Heart right ventricle (tissue), 16 donors: ENCODE data around the gene DLEC1. TPM values are rescaled to one million over a fixed set of nuclear protein-coding genes. Genes with fewer than 3 reads are reported as not detected.
"Not testable (repeated sequence)": the region's sequence is repeated elsewhere in the genome, so short reads cannot be mapped to it uniquely, and the experiment has no call there.

Experiments
- ATAC-seq, 8 donors: fragments of 200-7000 bp; cut with Tn5 transposase; one replicate each; pipeline ENCODE4 v1.9.1; 2020; ENCODE audit warnings: mild to moderate bottlenecking in 8 of 8, moderate library complexity in 8 of 8, moderate number of reproducible peaks in 1 of 8
- DNase-seq, 2 donors: peaks; one replicate each; pipeline ENCODE4 v3.0.0-alpha.2; 2020
- H3K27ac ChIP-seq, 10 donors: fragments of 200-600 bp; sonication (generic) in 2 of 10; one replicate each; pipeline versions ENCODE4 v1.5.0 to v1.8.0; 2020 to 2022; ENCODE audit warnings: mild to moderate bottlenecking in 3 of 10
- H3K27me3 ChIP-seq, 7 donors: fragments of 200-600 bp; one replicate each; pipeline ENCODE4 v1.8.0; 2021 to 2022; ENCODE audit warnings: mild to moderate bottlenecking in 2 of 7
- H3K36me3 ChIP-seq, 9 donors: fragments of 200-600 bp; sonication (generic) in 1 of 9; one replicate each; pipeline versions ENCODE4 v1.5.0 to v1.8.0; 2020 to 2022; ENCODE audit warnings: mild to moderate bottlenecking in 2 of 9
- H3K4me1 ChIP-seq, 9 donors: fragments of 200-600 bp; sonication (generic) in 1 of 9; one replicate each; pipeline versions ENCODE4 v1.5.0 to v1.8.0; 2020 to 2022; ENCODE audit warnings: mild to moderate bottlenecking in 4 of 9
- H3K4me3 ChIP-seq, 10 donors: fragments of 200-600 bp; sonication (generic) in 2 of 10; one replicate each; pipeline versions ENCODE4 v1.5.0 to v1.8.0; 2020 to 2022; ENCODE audit warnings: mild to moderate bottlenecking in 7 of 10, moderate library complexity in 2 of 10
- H3K9me3 ChIP-seq, 11 donors: fragments of 200-600 bp in 10 of 11; sonication (generic) in 2 of 11; one replicate each; pipeline versions ENCODE4 v1.5.0 to v1.8.0; 2013 to 2022; ENCODE audit warnings: mild to moderate bottlenecking in 2 of 11, control low read depth in 1 of 11, moderate library complexity in 1 of 11
- WGBS, 2 donors: extraction: QIAGEN DNeasy Blood & Tissue Kit; methylation state at CpG; one replicate each; pipeline ENCODE4 v1.1.7; 2013; ENCODE audit warnings: inconsistent platforms in 1 of 2; 5-methylcytosine and 5-hydroxymethylcytosine counted together
- intact Hi-C, 10 donors: fragments of 100-400 bp; cut with DNase I; formaldehyde crosslinking; loops; one replicate each; pipeline versions ENCODE4 v1.11.1 to v1.14.2; 2022
- polyA plus RNA-seq, 2 donors: library from polyadenylated mRNA; stranded (reverse); fragments of 200-250 nt; gene quantifications; one replicate each; pipeline ENCODE4 v1.2.3, GENCODE V29; 2013
- total RNA-seq, 10 donors: library from RNA; stranded (reverse); fragmentation: NEBNext Ultra II Directional in 3 of 10; extraction: Animal tissue kit (Norgen Biotek cat#: 25700) in 3 of 10; gene quantifications; one replicate each; pipeline versions ENCODE4 v1.2.1 to v1.2.4, GENCODE V29; 2021 to 2023
- TF ChIP-seq, protein P1 (sequence below), 9 donors: fragments of 200-600 bp; sonication (generic) in 2 of 9; IDR thresholded peaks; one replicate each; pipeline versions ENCODE4 v1.5.0 to v1.8.0; 2021 to 2022; ENCODE audit warnings: antibody characterized with exemption in 9 of 9, mild to moderate bottlenecking in 5 of 9, moderate library complexity in 1 of 9
- donor health status: Arrhythmogenic right ventricular cardiomyopathy.
- donor health status: ischemic (EF 13 %, LVEDD 7.1; RV severe dilation, severe dysfunction).
- donor health status: healthy with polysubstance abuse.
- donor health status: DM: no; HTN: yes; CAD: no.
- donor health status: DM: no; HTN: no; CAD: no.
- donor health status: ischemic (EF 25% LVEDD 6.9; RV normal size, moderate dysfunction).
- donor health status: ischemic (EF 25% LVEDD 5.7; RV mildly dilated, moderate dysfunction).
- donor health status: healthy.
- donor health status: DM: yes; HTN: yes; CAD: no.
- donor health status: Ischemic cardiomyopathy.
- donor health status: ischemic (EF 35%, LVEDD 5.7; RV mildly dilated, moderate dysfunction).
- donor health status: nonischemic (EF 11% LVEDD 7.7; RV severe dilation, severe dysfunction).
- donor health status: DM: yes; HTN: yes; CAD: no.
- donor health status: PGD.
- donor health status: ischemic (EF 29% LVEDD 5.4; RV normal size, mild dysfunction).
- donor health status: nonischemic (EF 23%, LVEDD 6.1; RV moderate dilation, normal function).

Gene DLEC1
- total and polyA plus RNA-seq, 12 donors: 0.09 to 0.66 (median 0.30) TPM; not detected in 4

DNA sequence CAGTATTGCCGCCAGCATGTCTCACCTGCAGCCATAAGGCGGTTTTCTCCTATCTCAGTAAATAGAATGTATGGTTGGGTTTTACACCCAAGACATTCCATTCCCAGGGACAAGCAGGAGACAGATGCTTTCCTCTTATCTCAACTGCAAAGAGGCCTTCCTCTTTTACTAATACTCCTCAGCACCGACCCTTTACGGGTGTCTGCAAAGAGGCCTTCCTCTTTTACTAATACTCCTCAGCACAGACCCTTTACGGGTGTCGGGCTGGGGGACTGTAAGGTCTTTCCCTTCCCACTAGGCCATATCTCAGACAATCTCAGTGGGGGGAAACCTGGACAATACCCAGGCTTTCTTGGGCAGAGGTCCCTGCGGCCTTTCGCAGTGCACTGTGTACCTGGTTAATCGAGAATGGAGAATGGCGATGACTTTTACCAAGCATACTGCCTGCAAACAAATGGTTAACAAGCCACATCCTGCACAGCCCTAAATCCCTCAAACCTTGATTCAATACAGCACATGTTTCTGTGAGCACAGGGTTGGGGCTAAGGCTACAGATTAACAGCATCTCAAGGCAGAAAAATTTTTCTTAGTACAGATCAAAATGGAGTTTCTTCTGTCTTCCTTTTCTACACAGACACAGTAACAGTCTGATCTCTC is 96.7 kb downstream of the DLEC1 start:
- not testable (repeated sequence) for ATAC-seq, DNase-seq, H3K9me3 ChIP-seq, H3K27me3 ChIP-seq
- peaks cover 0 to 54% (median 36%) of the 10 kb centered on the region in 9 donors for H3K36me3 ChIP-seq
- WGBS, 2 donors: 54 to 64% methylated on average over 10 of the region's 10 CpGs
- peak overlapping the region in 8 of 10 donors; percentile 78 to 97 (median 94) for H3K27ac ChIP-seq
- peaks cover 8 to 68% (median 51%) of the 10 kb centered on the region in 9 donors for H3K4me1 ChIP-seq
- intact Hi-C loops: loop anchor here in 7 of 10 donors (2.0 to 10.0 kb wide), 5 partner anchors 29 to 349 kb away; partner anchors contain the start of genes OXSR1 (in 3 of the 7), ACVR2B (in 2 of the 7) and XYLB (in 2 of the 7)
- H3K4me3 ChIP-seq: peak overlapping the region; percentile 63 to 100 (median 90)

DNA sequence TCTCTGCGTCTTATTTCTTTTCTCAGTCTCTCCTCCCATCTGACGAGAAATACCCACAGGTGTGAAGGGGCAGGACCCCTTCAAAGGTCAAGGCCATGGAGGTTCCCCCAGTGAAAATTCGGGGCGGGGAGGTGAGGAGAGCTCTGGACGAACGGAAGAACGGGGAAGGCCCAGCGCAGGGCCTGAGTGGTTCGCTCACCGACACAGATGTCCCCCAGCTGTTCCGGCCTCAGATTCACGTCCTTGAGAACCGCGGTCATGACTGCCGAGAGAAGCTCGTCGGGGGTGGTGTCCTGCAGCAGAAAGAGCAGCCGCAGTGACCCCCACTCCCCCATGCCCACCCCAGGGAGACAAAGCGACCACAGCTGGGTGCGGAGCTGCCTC is 97.4 kb downstream of the DLEC1 start:
- 0 to 1% methylated on average over 20 of the region's 20 CpGs for WGBS, 2 donors
- H3K27me3 ChIP-seq: no peaks in the 10 kb centered on the region
- H3K36me3 ChIP-seq: peaks cover 0 to 54% (median 29%) of the 10 kb centered on the region in 9 donors
- peaks cover 8 to 62% (median 46%) of the 10 kb centered on the region in 9 donors for H3K4me1 ChIP-seq
- TF ChIP-seq, protein P1, sequence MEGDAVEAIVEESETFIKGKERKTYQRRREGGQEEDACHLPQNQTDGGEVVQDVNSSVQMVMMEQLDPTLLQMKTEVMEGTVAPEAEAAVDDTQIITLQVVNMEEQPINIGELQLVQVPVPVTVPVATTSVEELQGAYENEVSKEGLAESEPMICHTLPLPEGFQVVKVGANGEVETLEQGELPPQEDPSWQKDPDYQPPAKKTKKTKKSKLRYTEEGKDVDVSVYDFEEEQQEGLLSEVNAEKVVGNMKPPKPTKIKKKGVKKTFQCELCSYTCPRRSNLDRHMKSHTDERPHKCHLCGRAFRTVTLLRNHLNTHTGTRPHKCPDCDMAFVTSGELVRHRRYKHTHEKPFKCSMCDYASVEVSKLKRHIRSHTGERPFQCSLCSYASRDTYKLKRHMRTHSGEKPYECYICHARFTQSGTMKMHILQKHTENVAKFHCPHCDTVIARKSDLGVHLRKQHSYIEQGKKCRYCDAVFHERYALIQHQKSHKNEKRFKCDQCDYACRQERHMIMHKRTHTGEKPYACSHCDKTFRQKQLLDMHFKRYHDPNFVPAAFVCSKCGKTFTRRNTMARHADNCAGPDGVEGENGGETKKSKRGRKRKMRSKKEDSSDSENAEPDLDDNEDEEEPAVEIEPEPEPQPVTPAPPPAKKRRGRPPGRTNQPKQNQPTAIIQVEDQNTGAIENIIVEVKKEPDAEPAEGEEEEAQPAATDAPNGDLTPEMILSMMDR (IDR thresholded peaks at IDR 0.05): no peak
- peak overlapping the region; percentile 63 to 100 (median 90) for H3K4me3 ChIP-seq
- ATAC-seq: peak in 2 of 8 donors; percentile 3
- peak in 1 of 2 donors; percentile 30 for DNase-seq
- intact Hi-C loops: loop anchor here in 7 of 10 donors (2.0 to 10.0 kb wide), 5 partner anchors 28 to 348 kb away; partner anchors contain the start of genes OXSR1 (in 3 of the 7), ACVR2B (in 2 of the 7) and XYLB (in 2 of the 7)
- H3K9me3 ChIP-seq: no peaks in the 10 kb centered on the region
- peak overlapping the region in 9 of 10 donors; percentile 78 to 97 (median 92) for H3K27ac ChIP-seq

DNA sequence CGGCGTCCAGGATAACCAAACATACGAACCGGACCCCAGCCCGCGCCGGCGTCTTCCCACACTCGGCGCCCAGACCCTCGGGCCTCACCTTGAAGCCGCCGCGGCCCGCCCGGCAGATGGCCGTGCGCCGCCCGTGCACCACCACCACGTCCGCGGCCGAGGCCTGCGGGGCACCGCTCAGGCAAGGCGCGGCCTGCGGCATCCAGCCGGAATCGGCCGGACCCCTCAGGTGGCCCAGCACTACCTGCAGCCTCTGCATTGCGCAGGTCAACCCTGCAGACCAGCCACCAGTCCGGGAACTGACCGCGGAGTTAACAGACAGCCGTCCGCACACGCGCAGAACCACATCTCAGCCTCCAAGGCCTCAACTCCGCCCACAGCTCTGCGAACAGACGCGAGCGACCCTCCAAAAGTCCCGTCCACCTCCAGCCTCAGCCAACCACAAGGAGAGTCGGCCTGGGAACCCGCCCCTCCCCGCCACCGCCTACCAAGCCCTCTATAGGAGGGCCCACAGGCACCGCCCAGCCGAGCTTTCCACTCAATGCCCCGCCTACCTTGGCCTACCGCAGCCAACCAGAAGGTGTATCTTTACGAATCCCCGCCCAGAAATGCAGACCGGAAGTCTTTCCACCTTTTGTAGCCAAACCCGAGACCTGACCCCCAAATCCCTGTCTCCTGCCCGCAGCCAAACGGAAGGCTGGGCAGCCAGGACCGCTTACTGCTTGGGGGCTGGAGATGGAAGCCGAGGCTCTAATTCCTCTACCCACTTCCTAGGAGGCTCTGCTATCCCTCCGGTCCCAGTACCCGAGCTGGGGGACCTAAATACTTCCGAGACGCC is 98.0 kb downstream of the DLEC1 start, which contains the start of gene ACAA1:
Gene ACAA1 (minus strand): TSS at position 351 of the 838 bp plus-strand sequence. CDS start 92 bp downstream, at position 259.
- Histone ChIP-seq H3K27me3 (no peaks in the 10 kb centered on the region), H3K9me3 (no peaks in the 10 kb centered on the region), H3K4me3 (peak within 1 kb of the TSS; percentile 63 to 100 (median 94)), H3K27ac (peak within 1 kb of the TSS; percentile 86 to 97 (median 94)), H3K36me3 (peaks cover 0 to 54% (median 29%) of the 10 kb centered on the region in 9 donors), H3K4me1 (peaks cover 8 to 58% (median 42%) of the 10 kb centered on the region in 9 donors)
- WGBS, 2 donors: 0% methylated on average over 57 to 66 of the region's 66 CpGs
- peak; percentile 99 to 100 for DNase-seq
- TF ChIP-seq, protein P1 (IDR thresholded peaks at IDR 0.05): peak in 3 of 9 donors; percentile 3 to 20 (median 9)
- ATAC-seq: peak; percentile 96 to 98 (median 98)
- intact Hi-C loops: loop anchor here in 7 of 10 donors (1.0 to 10.0 kb wide), 6 partner anchors 28 to 348 kb away; partner anchors contain the start of genes OXSR1 (in 5 of the 7), ACVR2B (in 2 of the 7) and XYLB (in 2 of the 7)

DNA sequence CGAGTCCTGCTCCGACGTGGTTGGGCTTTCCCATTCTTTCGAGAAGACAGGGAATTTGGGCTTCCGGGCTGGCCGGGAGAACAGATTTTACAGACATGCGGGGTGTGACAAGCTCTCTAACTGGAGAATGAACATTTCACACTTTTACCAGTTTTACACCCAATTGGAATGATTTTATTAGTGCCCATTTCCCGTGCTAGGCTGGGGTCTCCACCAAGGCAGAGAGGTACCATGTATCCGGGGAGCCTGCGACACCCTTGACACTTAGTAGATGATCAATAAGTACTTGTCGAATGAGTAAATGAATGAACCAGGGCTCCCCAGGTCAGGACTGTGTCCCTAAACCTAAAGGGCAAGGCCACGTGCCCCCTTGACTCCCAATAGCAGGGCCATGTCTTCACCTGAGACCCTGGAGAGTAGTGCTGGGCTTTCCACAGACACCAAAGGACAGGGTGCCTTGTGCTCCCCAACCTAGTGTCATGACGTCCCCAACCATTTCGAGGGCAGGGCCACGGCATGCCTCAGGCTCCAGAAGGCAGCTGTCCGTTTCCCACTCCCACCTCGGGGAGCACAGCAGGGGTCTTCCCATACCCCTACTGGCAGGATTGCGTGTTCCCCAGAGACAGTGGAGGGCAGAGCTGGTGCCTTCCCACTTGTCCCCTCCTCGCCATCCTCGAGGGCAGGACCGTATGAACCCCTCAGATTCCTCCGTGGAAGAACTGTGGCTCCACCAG is 98.8 kb downstream of the DLEC1 start:
- Histone ChIP-seq H3K27ac (peak overlapping the region; percentile 86 to 97 (median 94)), H3K9me3 (no peaks in the 10 kb centered on the region), H3K4me1 (peaks cover 8 to 54% (median 42%) of the 10 kb centered on the region in 9 donors), H3K27me3 (no peaks in the 10 kb centered on the region), H3K4me3 (peak overlapping the region; percentile 63 to 100 (median 94)), H3K36me3 (peaks cover 0 to 53% (median 24%) of the 10 kb centered on the region in 9 donors)
- WGBS, 2 donors: 17 to 23% methylated on average over 22 of the region's 22 CpGs
- TF ChIP-seq, protein P1 (IDR thresholded peaks at IDR 0.05): no peak
- intact Hi-C loops: loop anchor here in 7 of 10 donors (1.0 to 10.0 kb wide), 7 partner anchors 27 to 347 kb away; partner anchors contain the start of genes OXSR1 (in 6 of the 7), ACVR2B (in 2 of the 7) and XYLB (in 2 of the 7)
- DNase-seq: no peak
- ATAC-seq: peak in 4 of 8 donors; percentile 2 to 54 (median 30)
